ENCODE results near the gene NHSL2. TPM values are rescaled to one million over a fixed set of nuclear protein-coding genes. Genes with fewer than 3 reads are reported as not detected.

Gene NHSL2
- total RNA-seq, result 1.3 TPM

GRCh38 chrX:71910643-71910985 is at the start of gene NHSL2:
Gene NHSL2, plus strand, starts transcription at chrX:71910845.

GRCh38 chrX:72131317-72132294 is 221.0 kb downstream of the NHSL2 start, which contains the start of gene RTL5:
Gene RTL5, minus strand, starts transcription at chrX:72131915.

GRCh38 chrX:72181178-72182125 is 270.8 kb downstream of the NHSL2 start, which contains the start of gene PIN4:
Gene PIN4, plus strand, starts transcription at chrX:72181757. Its CDS starts 29 bp downstream, at chrX:72181786.

Small RNAs within 50 kb of the gene (small RNA-seq; reads per million reads assigned to genes)
- not detected for gene RNU6-1078P (ENCODE audit: low replicate concordance)

Other genes starting within 250 kb of the NHSL2 start
- not detected for gene CXorf49, start 192.6 kb upstream of the NHSL2 start, total RNA-seq
- not detected for gene CXorf49B, start 147.5 kb upstream of the NHSL2 start, total RNA-seq
- 7.8 TPM for gene RTL5, start 221.1 kb downstream of the NHSL2 start, total RNA-seq